IPS-NIHi11 (cell line): ENCODE data around the gene TRAPPC2B.
"Not testable (repeated sequence)": the region's sequence is repeated elsewhere in the genome, so short reads cannot be mapped to it uniquely, and the experiment has no call there.

Source experiments
- DNase-seq: peaks from one replicate; pipeline ENCODE4 v3.0.0; 2012; ENCODE audit warnings: mixed read lengths, low spot score

TRAPPC2B gene

DNA sequence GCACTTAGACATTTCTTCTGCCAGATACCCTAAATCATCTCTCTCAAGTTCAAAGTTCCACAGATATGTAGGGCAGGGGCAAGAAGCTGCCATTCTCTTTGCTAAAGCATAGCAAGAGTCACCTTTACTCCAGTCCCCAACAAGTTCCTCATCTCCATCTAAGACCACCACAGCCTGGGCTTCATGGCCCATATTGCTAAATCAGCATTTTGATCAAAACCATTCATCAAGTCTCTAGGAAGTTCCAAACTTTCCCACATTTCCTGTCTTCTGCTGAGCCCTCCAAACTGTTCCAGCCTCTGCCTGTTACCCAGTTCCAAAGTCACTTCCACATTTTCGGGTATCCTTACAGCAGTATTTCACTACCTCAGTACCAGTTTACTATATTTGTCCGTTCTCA, 11.3 kb downstream of the TRAPPC2B start:
- not testable (repeated sequence) for DNase-seq

DNA sequence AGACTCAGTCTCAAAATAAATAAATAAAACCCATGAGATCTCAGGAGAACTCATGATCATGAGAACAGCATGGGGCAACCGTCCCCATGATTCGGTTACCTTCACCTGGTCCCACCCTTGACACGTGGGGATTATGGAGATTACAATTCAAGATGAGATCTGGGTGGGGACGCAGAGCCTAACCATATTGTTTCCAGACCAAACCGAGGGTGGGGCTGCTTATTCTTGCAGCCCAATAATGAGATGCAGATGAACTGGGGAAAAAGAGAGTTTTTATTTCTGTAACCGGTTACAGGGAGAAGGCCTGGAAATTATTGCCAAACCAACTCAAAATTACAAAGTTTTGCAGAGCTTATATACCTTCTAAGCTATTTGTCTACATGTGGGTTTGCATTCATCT, 12.8 kb downstream of the TRAPPC2B start:
- no peak for DNase-seq

DNA sequence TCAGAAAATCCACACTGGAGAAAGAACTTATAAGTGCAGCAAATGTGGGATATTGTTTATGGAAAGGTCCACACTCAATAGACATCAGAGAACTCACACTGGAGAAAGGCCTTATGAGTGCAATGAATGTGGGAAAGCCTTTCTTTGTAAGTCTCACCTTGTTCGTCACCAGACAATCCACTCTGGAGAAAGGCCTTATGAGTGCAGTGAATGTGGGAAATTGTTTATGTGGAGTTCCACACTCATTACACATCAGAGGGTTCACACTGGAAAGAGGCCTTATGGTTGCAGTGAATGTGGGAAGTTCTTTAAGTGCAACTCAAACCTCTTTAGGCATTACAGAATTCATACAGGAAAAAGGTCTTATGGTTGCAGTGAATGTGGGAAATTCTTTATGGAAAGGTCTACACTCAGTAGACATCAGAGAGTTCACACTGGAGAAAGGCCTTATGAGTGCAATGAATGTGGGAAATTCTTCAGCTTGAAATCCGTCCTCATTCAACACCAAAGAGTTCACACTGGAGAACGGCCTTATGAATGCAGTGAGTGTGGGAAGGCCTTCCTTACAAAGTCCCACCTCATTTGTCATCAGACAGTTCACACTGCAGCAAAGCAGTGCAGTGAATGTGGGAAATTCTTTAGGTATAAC, 14.3 kb downstream of the TRAPPC2B start:
- no peak for DNase-seq

DNA sequence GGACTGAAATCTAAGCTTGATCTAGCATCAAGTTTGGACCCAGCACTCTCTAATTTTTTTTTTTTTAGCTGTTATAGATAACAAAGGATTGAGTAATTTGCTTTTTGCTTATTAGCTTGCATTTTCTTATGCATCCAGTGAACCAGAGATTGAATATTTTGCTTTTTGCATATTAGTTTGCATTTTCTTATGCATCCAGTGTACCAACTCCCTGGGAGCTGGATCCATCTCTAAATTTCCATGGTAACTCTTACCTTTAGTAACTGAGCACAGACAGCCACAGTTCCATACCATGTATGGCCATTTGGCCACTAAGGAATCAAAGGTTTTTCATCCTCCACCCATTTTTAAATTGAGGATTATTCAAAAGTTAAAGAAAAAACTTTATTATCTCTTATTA, 17.6 kb downstream of the TRAPPC2B start:
- no peak for DNase-seq

DNA sequence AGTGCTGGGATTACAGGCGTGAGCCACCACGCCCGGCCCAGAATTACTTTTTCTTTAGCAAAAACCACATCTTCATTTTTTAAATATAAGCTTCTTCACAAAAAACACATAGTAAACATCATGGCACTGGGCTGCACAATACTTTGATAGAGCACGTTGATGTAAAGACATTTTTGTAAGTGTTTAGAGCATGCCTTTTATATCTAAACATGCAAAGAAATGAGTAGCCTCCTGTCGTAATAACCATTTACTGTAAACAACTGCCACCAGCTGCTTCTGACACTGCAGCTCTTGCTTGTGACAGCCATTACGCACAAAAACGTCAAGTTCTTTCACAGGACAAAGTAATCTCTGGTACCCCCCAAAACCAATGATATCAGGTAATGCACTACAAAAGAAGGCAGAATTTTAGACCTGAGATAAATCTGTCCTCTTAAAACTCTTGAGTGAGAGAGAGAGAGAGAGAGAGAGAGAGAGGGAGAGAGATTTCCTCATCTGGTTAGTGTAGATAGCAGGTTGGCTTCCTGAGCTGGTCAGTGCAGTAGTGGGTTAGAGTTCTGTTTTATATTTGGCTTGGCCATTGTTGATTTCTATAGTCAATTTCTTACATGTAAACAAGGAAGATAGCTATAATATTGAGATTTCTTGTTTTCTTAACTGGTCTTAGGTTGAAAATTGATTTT, 19.6 kb downstream of the TRAPPC2B start:
- no peak for DNase-seq

DNA sequence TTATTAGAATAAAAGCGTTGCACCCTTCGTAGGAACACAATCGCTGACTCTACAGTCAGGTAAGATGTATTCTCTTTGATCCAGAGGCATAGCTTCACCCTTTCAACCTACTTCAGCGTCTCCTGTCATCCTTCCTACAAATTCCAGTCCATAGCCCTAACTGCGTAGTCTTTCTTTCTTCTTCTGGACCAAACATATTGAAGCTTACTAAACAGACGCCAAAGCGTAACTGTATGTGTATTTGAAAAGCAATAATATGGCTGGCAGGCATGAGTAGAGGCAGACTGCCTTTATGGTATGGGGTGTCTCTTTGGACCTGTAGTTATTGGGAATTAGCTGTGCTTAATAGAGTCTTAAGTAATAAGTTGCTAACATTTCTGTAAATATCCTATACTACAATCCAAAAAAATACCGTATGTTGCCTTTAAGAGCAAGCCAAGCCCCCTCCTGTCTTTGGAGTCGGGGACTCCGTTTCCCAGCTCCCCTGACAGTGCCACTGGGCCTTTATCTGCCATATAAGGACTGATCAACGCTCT, 25.9 kb downstream of the TRAPPC2B start:
- no peak for DNase-seq

DNA sequence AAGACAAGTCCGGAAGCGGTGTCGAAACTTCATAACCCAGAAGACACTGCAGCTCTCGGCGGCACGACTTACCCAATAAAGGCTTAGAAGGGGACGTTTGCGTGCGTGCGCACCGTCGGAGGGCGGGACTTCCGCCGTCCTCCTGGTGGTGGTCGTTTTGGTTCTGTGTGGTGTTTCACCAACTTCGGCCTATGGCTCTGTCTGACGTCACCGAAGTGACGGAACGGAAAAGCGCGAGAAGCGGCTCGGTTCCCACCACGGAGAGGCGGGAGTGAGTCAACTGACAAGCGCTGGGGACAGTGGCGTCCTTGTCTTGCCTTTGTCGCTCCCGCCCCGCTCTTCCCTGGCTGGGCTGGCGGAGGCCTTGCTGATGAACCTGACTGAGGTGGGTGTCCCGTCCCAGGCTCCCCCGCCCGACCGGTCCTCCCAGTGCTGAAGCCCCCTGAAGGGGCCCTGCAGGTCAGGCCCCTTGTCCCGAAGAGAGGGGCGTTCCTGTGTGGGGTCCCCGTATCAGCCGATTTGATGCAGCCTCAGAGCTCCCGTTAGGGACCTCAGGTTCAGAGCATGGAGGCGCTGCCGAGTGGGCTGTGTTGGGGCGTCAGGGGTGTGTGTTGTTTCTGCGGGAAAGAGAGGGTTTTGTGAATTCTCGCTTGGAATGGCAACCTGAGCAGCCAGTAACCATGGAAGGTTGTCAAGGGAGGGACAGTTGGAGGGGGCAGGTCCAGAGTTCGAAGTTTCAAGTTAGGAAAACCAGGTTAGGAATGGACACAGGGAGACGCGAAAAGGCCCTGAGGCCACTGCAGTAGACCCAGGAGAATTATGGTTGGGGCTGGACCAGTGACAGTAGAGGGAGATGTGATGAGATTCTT, 26.6 kb downstream of the TRAPPC2B start, which contains the start of gene ZNF548:
Gene ZNF548 (plus strand): TSS at position 125 of the 869 bp plus-strand sequence. CDS start 246 bp downstream, at position 371.
- DNase-seq: peak; percentile 98

DNA sequence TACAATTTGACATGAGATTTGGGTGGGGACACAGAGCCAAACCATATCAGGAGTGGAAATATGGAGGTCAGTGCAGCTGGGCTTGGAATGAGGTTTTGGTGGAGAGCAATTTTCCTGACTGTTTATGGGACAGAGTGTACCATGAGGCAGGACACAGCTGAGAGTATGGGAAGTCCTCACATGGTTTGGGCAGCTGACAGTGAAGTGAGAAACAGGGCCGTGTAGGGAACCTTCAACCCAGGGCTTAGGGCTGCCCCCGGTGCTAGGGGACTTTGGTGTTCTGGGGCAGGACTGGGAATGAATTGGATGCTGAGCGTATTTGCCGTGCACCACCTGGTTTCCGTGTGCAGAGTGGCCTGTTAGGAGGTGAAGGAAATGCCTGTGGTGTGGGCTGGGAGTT, 32.4 kb downstream of the TRAPPC2B start:
- no peak for DNase-seq

DNA sequence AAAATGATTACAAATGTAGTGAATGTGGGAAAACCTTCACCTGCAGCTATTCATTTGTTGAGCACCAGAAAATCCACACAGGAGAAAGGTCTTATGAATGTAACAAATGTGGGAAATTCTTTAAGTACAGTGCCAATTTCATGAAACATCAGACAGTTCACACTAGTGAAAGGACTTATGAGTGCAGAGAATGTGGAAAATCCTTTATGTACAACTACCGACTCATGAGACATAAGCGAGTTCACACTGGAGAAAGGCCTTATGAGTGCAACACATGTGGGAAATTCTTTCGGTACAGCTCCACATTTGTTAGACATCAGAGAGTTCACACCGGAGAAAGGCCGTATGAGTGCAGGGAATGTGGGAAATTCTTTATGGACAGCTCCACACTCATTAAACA, 35.5 kb downstream of the TRAPPC2B start:
- DNase-seq: no peak

DNA sequence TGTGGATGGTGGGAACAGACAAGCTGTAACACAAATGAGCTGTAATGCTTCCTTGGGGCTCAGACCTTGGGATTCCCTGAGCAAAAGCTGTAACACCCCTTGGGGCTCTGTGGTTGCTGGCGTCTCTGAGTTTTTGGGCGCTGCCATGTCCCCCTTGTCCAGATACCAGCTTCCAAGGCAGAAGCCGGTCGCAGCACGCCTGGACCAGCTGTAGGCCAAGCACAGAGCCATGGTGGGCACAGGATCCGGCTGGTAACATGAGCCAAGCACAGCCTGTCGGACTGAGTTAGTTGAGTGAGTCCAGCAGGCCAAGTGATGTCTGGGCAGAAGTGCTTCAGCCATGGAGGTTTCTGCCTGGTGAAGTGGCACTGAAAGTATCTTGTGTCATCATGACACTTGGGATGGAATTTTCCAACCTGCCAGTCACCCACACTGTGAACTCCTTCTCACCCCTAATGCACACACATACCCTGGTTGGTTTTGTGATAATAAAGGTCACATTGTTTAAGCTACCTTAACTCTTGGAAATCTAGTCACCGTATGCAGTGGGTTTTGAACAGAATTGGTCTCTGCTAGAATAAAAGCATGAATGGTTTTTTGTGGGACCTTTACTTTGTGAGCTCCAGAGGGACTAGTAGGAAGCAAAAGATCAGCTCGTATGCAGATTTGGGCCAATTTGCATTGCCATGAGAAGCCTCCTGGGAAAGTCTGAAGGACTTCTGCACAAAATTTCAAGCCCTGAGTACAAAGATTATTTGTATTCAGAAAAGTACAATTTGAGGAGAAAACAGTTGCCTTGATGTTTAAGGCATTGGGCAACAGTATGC, 40.6 kb downstream of the TRAPPC2B start:
- DNase-seq: no peak

DNA sequence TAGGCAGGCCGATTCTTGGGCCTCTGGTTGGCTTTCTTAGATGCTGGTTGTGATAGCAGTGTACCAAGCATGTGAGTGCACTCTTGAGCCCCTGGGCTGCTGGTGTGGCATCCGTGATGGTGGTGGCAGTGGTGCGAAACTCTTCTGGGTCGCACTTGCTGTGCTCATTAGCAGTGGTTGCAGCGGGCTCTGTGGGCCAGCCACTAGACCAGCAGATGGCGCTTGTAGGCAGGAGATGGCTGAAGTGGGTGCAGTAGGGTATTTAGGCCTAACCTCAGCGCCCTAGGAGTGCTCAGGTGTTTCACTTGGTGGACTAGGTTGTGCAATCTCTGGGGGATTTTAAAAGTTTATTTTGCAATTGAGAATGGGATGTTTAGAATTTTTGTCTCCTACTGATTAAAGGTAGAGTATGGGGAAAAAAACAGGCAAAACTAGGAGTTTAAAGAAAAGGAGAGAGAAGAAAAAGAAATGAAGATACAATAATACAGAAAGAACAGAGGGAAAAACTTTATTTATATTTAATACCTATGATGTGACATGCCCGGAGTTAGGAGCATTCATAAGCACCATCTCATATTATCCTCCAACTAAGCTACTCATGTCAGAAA, 43.3 kb downstream of the TRAPPC2B start:
- DNase-seq: peak; percentile 88

DNA sequence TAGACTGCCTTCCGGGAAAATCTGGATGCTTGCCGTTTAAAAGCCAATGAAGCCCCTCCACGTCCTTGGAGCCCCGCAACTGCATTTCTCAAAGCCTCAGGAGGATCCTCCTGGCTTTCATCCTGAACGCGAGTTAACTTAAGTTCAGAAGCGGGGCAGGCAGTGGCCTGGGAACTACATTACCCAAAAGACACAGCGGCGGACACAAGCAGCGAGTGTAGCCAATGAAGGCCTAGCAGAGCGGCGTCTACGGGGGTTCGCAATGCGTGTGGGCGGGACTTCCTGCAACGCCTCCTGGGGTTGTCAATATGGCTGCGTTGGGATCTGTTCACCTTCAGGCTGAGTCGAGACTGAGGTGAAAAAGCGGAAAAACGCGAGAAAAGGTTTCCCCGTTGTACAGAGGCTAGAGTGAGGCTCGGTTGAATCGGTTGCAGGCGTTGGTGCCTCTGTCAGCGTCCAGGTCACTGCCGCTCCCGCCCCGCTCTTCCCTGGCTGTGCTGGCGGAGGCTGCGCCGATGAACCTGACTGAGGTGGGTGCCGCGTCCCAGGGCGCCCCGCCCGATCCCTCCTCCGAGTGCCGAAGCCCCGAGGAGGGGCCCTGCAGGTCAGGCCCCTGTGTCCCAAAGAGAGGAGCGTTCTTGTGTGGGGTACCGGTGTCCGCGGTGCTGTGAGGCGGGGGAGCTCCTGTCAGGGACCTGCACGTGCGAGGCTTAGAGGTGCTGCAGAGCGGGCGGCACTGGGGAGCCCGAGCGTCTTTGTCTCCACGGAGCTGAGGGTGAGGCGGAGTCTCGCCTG, 47.7 kb downstream of the TRAPPC2B start, which contains the start of gene ZNF17:
Gene ZNF17 (plus strand): TSS at position 285 of the 795 bp plus-strand sequence. CDS start 2,455 bp downstream, outside the sequence.
- peak; percentile 97 for DNase-seq
